Natural killer cell (primary cell): ENCODE data around the gene GABARAPL1. TPM values are rescaled to one million over a fixed set of nuclear protein-coding genes. Genes with fewer than 3 reads are reported as not detected.

Source experiments
- ATAC-seq, 3 donors: fragments of 150-1000 bp in 2 of 3; fragments of 200-7000 bp in 1 of 3; cut with Tn5 transposase; 1 replicate in 1 of 3; 2 replicates in 2 of 3; pipeline ENCODE4 v1.10.0; 2021; ENCODE audit warnings: mild to moderate bottlenecking in 2 of 3, moderate library complexity in 2 of 3
- DNase-seq, 2 donors: peaks; one replicate each; pipeline versions ENCODE4 v3.0.0 to v3.0.0-alpha.2; 2013 to 2021; ENCODE audit warnings: mixed read lengths in 1 of 2
- H3K27ac ChIP-seq: one replicate; pipeline ENCODE4 v1.5.1; 2013; ENCODE audit warnings: mild to moderate bottlenecking, low read length
- H3K27me3 ChIP-seq: one replicate; pipeline ENCODE4 v1.6.1; 2013; ENCODE audit warnings: low read length; ENCODE audit not compliant: control insufficient read depth, insufficient read depth
- H3K36me3 ChIP-seq: one replicate; pipeline ENCODE4 v1.6.1; 2013; ENCODE audit warnings: low read length; ENCODE audit not compliant: control insufficient read depth, insufficient read depth
- H3K4me1 ChIP-seq: one replicate; pipeline ENCODE4 v1.6.1; 2013; ENCODE audit warnings: low read length; ENCODE audit not compliant: control insufficient read depth, insufficient read depth
- H3K4me3 ChIP-seq: one replicate; pipeline ENCODE4 v1.5.1; 2013; ENCODE audit warnings: low read length
- H3K9me3 ChIP-seq: one replicate; pipeline ENCODE4 v1.6.1; 2013; ENCODE audit warnings: low read length; ENCODE audit not compliant: control insufficient read depth, insufficient read depth
- H3K27ac Mint-ChIP-seq, 2 donors: one replicate each; pipeline ENCODE4 v1.8.0; 2022; ENCODE audit warnings: mild to moderate bottlenecking in 2 of 2, mixed read lengths in 2 of 2, moderate library complexity in 1 of 2
- H3K27me3 Mint-ChIP-seq, 2 donors: one replicate each; pipeline ENCODE4 v1.8.0; 2022; ENCODE audit warnings: low read depth in 2 of 2, mixed read lengths in 2 of 2
- H3K36me3 Mint-ChIP-seq: one replicate; pipeline ENCODE4 v1.8.0; 2022; ENCODE audit warnings: mixed read lengths
- H3K4me1 Mint-ChIP-seq, 2 donors: one replicate each; pipeline ENCODE4 v1.8.0; 2022; ENCODE audit warnings: mixed read lengths in 2 of 2
- H3K4me3 Mint-ChIP-seq: one replicate; pipeline ENCODE4 v1.8.0; 2022; ENCODE audit warnings: mild to moderate bottlenecking, moderate library complexity, mixed read lengths
- H3K9me3 Mint-ChIP-seq, 2 donors: one replicate each; pipeline ENCODE4 v1.8.0; 2022; ENCODE audit warnings: mixed read lengths in 2 of 2
- WGBS: methylation state at CpG from one replicate; pipeline ENCODE4 v1.1.7; 2013; ENCODE audit warnings: missing lambda C conversion rate; ENCODE audit not compliant: insufficient coverage; 5-methylcytosine and 5-hydroxymethylcytosine counted together
- intact Hi-C: fragments of 100-400 bp; cut with micrococcal nuclease; formaldehyde crosslinking; loops from one replicate; pipeline ENCODE4 v1.14.2; 2022
- total RNA-seq, 4 donors: library from RNA; stranded (reverse); fragments of 120-200 nt in 1 of 4; gene quantifications; one replicate each; pipeline versions ENCODE4 v1.2.3 to v1.2.4, GENCODE V29; 2013 to 2022
- TF ChIP-seq, protein P1 (sequence below): fragments of 200-600 bp; IDR thresholded peaks from one replicate; pipeline ENCODE4 v1.8.0; 2022; ENCODE audit warnings: antibody characterized with exemption

The GABARAPL1 gene
- total RNA-seq = 100 to 1,000 TPM; 157 to 233 (median 160) TPM
- total RNA-seq (2013) = 111 TPM

DNA sequence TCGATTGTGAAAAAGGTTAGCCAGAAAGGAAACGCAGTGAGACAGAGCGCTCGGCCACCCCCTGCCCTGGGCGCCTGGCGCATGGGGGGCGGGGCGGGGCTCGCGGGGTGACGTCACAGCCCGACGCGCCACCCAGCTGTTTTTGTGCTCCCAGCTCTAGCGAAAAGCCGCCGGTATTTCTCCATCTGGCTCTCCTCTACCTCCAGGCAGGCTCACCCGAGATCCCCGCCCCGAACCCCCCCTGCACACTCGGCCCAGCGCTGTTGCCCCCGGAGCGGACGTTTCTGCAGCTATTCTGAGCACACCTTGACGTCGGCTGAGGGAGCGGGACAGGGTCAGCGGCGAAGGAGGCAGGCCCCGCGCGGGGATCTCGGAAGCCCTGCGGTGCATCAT is at the start of gene GABARAPL1:
TSS of gene GABARAPL1 (plus strand) at position 139 of the 393 bp plus-strand sequence. CDS start at position 392, 253 bp downstream.
- Histone ChIP-seq H3K9me3 (no peaks in the 10 kb centered on the region), H3K36me3 (no peaks in the 10 kb centered on the region), H3K27me3 (no peaks in the 10 kb centered on the region), H3K4me1 (peaks cover 38% of the 10 kb centered on the region), H3K4me3 (peak within 1 kb of the TSS; percentile 97), H3K27ac (peak within 1 kb of the TSS; percentile 99)
- peak; percentile 63 to 84 (median 72) for ATAC-seq
- Mint-ChIP-seq H3K27me3 (no peaks in the 10 kb centered on the region), H3K4me1 (peaks cover 32 to 34% of the 10 kb centered on the region in 2 donors), H3K9me3 (no peaks in the 10 kb centered on the region), H3K27ac (peak within 1 kb of the TSS; percentile 91 to 97), H3K36me3 (no peaks in the 10 kb centered on the region), H3K4me3 (peak within 1 kb of the TSS; percentile 95)
- TF ChIP-seq, protein P1, sequence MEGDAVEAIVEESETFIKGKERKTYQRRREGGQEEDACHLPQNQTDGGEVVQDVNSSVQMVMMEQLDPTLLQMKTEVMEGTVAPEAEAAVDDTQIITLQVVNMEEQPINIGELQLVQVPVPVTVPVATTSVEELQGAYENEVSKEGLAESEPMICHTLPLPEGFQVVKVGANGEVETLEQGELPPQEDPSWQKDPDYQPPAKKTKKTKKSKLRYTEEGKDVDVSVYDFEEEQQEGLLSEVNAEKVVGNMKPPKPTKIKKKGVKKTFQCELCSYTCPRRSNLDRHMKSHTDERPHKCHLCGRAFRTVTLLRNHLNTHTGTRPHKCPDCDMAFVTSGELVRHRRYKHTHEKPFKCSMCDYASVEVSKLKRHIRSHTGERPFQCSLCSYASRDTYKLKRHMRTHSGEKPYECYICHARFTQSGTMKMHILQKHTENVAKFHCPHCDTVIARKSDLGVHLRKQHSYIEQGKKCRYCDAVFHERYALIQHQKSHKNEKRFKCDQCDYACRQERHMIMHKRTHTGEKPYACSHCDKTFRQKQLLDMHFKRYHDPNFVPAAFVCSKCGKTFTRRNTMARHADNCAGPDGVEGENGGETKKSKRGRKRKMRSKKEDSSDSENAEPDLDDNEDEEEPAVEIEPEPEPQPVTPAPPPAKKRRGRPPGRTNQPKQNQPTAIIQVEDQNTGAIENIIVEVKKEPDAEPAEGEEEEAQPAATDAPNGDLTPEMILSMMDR = no peak
- DNase-seq = peak; percentile 83 to 91
- WGBS = under 1% methylated on average over 35 of the region's 35 CpGs
- intact Hi-C loops = loop anchor here (1.0 to 10.0 kb wide), 5 partner anchors 16 to 568 kb away; no protein-coding TSS in a partner anchor

DNA sequence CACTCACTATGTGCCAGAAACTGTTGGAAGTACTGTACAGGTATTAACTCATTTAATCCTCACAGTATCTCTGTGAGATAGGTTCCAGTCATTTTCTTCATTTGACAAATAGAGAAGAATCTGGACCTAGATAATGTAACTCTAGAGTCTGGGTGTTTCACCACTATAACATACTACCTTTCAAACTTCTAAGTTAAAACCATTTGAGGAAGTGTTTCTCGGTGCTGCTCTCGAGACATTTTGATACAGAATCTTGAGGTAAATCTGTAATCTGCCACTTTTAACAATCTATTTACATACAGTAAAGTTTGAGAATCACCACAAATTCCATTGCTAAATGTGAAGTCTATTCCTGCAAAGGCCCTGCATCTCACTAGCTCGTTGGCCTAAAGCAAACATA is 49.6 kb upstream of the GABARAPL1 start:
- no peaks in the 10 kb centered on the region for H3K36me3 ChIP-seq
- H3K4me3 ChIP-seq = no peak overlapping the region
- H3K27me3 ChIP-seq = no peaks in the 10 kb centered on the region
- no peaks in the 10 kb centered on the region for H3K9me3 ChIP-seq
- intact Hi-C loops = no loop called here
- no peak overlapping the region for H3K27ac ChIP-seq
- no peak for DNase-seq
- WGBS = 32% methylated on average over 3 of the region's 3 CpGs
- peaks cover 3% of the 10 kb centered on the region for H3K4me1 ChIP-seq
- Mint-ChIP-seq H3K27ac (no peak overlapping the region), H3K36me3 (no peaks in the 10 kb centered on the region), H3K27me3 (peaks cover 0 to 9% of the 10 kb centered on the region in 2 donors), H3K4me3 (no peak overlapping the region), H3K9me3 (no peaks in the 10 kb centered on the region), H3K4me1 (no peaks in the 10 kb centered on the region)
- no peak for ATAC-seq
- TF ChIP-seq, protein P1 = no peak

DNA sequence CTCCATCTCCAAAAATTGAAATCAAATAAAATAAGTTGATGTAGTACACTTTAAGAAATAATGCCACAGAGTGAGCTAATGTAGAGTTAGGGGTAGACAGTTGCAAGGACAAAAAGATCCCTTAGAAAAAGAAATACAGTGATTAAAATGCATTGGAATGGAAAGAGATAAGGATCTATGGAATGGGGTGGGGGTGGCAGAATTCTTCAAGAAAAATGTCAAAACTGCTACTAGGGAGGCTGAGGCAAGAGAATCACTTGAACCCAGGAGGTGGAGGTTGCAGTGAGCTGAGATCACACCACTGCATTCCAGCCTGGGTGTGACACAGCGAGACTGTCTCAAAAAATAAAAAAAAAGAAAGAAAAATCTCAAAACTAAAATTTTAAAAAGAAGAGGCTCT is 47.3 kb upstream of the GABARAPL1 start:
- H3K27ac ChIP-seq = no peak overlapping the region
- peaks cover 3% of the 10 kb centered on the region for H3K4me1 ChIP-seq
- H3K27me3 Mint-ChIP-seq = peaks cover 5% of the 10 kb centered on the region in 2 donors
- H3K9me3 Mint-ChIP-seq = no peaks in the 10 kb centered on the region
- no peak overlapping the region for H3K4me3 ChIP-seq
- no peaks in the 10 kb centered on the region for H3K36me3 Mint-ChIP-seq
- intact Hi-C loops = no loop called here
- no peaks in the 10 kb centered on the region for H3K4me1 Mint-ChIP-seq
- no peaks in the 10 kb centered on the region for H3K27me3 ChIP-seq
- no peaks in the 10 kb centered on the region for H3K36me3 ChIP-seq
- DNase-seq = no peak
- no peaks in the 10 kb centered on the region for H3K9me3 ChIP-seq
- no peak for ATAC-seq
- WGBS = no CpG with 5 or more reads among the region's 1 CpG
- H3K4me3 Mint-ChIP-seq = no peak overlapping the region
- no peak overlapping the region for H3K27ac Mint-ChIP-seq
- TF ChIP-seq, protein P1 = no peak

DNA sequence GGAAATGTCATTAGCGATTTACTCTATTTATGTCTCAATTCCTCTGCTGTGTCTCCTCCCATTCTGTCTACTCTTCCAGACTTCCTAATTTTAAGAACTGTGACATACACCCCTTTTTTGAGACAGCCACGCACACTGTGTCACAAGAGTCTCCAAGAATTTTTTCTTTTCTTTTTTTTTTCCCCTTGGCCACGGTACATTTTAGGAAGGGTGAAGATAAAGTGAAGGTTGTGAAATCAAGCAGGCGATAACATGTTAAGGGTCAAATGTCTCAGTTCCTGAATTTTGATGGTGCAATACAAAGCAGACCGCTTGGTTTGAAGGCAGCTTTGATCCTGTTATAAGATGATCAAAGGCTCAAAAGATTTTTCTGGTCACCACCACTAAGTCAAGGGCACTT is 45.1 kb upstream of the GABARAPL1 start:
- WGBS = 62% methylated on average over 4 of the region's 5 CpGs
- Mint-ChIP-seq H3K27me3 (peaks cover 18 to 27% of the 10 kb centered on the region in 2 donors), H3K4me3 (no peak overlapping the region), H3K9me3 (no peaks in the 10 kb centered on the region), H3K27ac (no peak overlapping the region), H3K4me1 (no peaks in the 10 kb centered on the region), H3K36me3 (no peaks in the 10 kb centered on the region)
- H3K36me3 ChIP-seq = no peaks in the 10 kb centered on the region
- peak in 2 of 3 donors; percentile 15 to 35 for ATAC-seq
- TF ChIP-seq, protein P1 = no peak
- DNase-seq = no peak
- H3K27ac ChIP-seq = no peak overlapping the region
- intact Hi-C loops = no loop called here
- peaks cover 3% of the 10 kb centered on the region for H3K4me1 ChIP-seq
- H3K9me3 ChIP-seq = no peaks in the 10 kb centered on the region
- H3K4me3 ChIP-seq = no peak overlapping the region
- no peaks in the 10 kb centered on the region for H3K27me3 ChIP-seq
